Stimulated activated naive CD8-positive, alpha-beta T cell treated with anti-CD3 and anti-CD28 coated beads, Interleukin-15, amount 100 ng/mL, for 72 hours (primary cell): ENCODE data around the gene NXT1.

ENCODE experiments used
- ATAC-seq: fragments of 150-1000 bp; cut with Tn5 transposase; 2 replicates; pipeline ENCODE4 v1.10.0; 2021; ENCODE audit warnings: mild to moderate bottlenecking, moderate library complexity
- DNase-seq, 2 donors: peaks; one replicate each; pipeline ENCODE4 v3.0.0; 2021 to 2022
- H3K27ac Mint-ChIP-seq, 2 donors: one replicate each; pipeline ENCODE4 v1.8.0; 2022; ENCODE audit warnings: mild to moderate bottlenecking in 2 of 2, mixed read lengths in 2 of 2, moderate library complexity in 2 of 2
- H3K27me3 Mint-ChIP-seq: one replicate; pipeline ENCODE4 v1.8.0; 2022; ENCODE audit warnings: mixed read lengths
- H3K4me1 Mint-ChIP-seq: one replicate; pipeline ENCODE4 v1.8.0; 2022; ENCODE audit warnings: mild to moderate bottlenecking, mixed read lengths
- H3K4me3 Mint-ChIP-seq, 2 donors: one replicate each; pipeline ENCODE4 v1.8.0; 2022; ENCODE audit warnings: mild to moderate bottlenecking in 2 of 2, mixed read lengths in 2 of 2, moderate library complexity in 1 of 2
- H3K9me3 Mint-ChIP-seq, 2 donors: one replicate each; pipeline ENCODE4 v1.8.0; 2022; ENCODE audit warnings: mixed read lengths in 2 of 2

Gene NXT1

DNA sequence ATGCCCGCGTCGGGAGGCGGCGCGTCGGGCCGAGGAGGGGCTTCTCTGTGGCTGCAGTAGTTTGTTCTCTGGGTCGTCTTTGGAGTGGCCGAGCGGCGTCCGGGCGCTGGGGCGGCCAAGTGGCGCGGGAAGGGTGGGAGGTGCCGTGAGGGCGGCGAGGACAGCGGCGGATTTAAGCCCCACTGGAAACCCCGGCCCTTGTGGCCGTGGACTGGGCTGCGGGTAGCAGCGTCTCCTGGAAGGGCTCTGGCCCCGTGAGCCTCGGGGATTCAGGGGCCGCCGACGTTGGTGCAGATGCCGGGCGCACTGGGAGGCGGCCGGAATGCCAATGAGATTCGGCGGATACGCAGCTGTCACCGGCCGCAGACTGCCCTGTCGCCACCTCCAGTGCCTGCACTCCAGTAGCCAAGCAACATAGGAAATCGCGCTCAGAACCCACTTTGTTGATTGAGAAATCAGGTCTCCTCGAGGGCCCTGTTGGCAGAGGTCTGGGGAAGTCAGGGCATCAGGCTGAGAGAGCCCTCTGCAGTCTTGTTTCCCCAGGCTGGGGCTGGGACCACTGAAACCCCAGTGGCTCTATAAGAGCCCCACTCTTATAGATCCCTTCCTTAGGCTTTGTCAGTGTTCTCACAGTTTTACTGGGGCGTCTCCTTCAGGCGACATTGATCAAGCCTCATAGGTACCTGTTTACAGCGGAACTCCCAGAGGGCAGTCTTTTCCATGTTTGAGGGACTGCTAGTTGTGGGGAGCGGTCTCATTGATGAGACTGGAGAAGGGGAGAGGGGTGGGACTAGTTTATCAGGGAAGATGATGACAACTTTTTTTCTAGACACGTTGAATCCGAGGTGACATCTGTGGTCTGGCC, 12.0 kb downstream of the NXT1 start:
- ATAC-seq (no peak), DNase-seq (peak; percentile 17 to 33)
- no peaks in the 10 kb centered on the region for H3K27me3 Mint-ChIP-seq
- no peaks in the 10 kb centered on the region for H3K9me3 Mint-ChIP-seq
- H3K4me1 Mint-ChIP-seq, result peaks cover 60% of the 10 kb centered on the region
- peak overlapping the region; percentile 84 to 93 for H3K4me3 Mint-ChIP-seq
- peak overlapping the region; percentile 92 to 99 for H3K27ac Mint-ChIP-seq

DNA sequence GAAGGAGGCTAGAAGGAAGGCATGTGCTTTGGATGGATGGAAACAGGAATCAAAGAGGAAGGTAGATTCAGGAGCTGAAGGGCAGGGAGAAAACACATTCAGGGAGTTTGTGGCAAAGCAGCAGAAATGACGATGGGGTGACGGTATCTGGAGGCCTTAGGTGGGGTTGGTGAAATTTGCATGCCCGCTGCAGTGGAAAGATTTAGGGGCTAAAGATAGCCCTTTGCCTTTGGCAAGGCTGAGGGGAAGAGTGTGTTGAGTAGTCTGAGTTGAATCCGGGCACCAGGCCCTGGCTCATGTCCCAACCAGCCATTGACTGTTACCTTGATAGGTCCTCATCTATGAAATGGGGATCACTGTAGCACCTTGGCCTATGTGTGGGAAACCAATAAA, 12.7 kb downstream of the NXT1 start:
- H3K4me3 Mint-ChIP-seq, result peak overlapping the region; percentile 84 to 93
- H3K4me1 Mint-ChIP-seq, result peaks cover 64% of the 10 kb centered on the region
- no peaks in the 10 kb centered on the region for H3K9me3 Mint-ChIP-seq
- DNase-seq (no peak), ATAC-seq (no peak)
- no peak overlapping the region for H3K27ac Mint-ChIP-seq
- H3K27me3 Mint-ChIP-seq, result no peaks in the 10 kb centered on the region

DNA sequence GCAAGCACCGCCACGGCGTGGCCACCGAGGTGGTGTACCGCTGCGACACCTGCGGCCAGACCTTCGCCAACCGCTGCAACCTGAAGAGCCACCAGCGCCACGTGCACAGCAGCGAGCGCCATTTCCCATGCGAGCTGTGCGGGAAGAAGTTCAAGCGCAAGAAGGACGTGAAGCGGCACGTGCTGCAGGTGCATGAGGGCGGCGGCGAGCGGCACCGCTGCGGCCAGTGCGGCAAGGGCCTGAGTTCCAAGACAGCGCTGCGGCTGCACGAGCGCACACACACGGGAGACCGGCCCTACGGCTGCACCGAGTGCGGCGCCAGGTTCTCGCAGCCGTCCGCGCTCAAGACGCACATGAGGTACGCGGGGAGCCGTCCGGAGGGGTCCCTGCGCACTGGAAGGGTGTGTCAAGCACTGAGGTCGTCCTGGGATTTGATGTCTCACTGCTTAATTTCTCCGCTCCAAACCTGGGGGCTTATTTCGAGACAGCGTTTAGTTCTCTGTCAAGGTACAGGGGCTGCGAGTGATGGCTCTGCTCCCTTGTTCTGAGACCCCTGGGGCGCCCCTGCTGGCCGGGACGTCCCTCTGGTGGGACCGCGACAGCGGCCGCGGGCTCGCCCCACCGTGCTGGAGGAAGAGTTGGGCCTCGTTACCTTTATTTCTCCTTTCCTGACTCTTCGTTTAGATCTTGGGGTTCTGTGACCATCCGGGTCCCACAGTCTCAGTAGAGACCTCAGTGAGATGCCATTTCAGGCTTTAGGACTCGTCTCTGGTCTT, 15.0 kb downstream of the NXT1 start:
- Mint-ChIP-seq H3K27me3 (no peaks in the 10 kb centered on the region), H3K27ac (peak overlapping the region; percentile 87 to 92), H3K4me1 (peaks cover 54% of the 10 kb centered on the region), H3K4me3 (peak overlapping the region; percentile 50 to 51), H3K9me3 (no peaks in the 10 kb centered on the region)
- DNase-seq, result no peak
- no peak for ATAC-seq

- Mint-ChIP-seq H3K4me3 (peak overlapping the region; percentile 50 to 66), H3K27me3 (no peaks in the 10 kb centered on the region), H3K9me3 (no peaks in the 10 kb centered on the region), H3K27ac (peak overlapping the region; percentile 87 to 92), H3K4me1 (peaks cover 50% of the 10 kb centered on the region)
- ATAC-seq (peak; percentile 25), DNase-seq (no peak)
Observed at GRCh38 chr20:23366384-23366783, 15.8 kb downstream of the NXT1 start.

GRCh38 chr20:23367770-23368169, 17.2 kb downstream of the NXT1 start:
- Mint-ChIP-seq H3K27me3 (no peaks in the 10 kb centered on the region), H3K27ac (no peak overlapping the region), H3K9me3 (no peaks in the 10 kb centered on the region), H3K4me3 (no peak overlapping the region), H3K4me1 (peaks cover 48% of the 10 kb centered on the region)
- DNase-seq (no peak), ATAC-seq (peak; percentile 58)

- no peak overlapping the region for H3K4me3 Mint-ChIP-seq
- H3K27me3 Mint-ChIP-seq, result no peaks in the 10 kb centered on the region
- H3K9me3 Mint-ChIP-seq, result no peaks in the 10 kb centered on the region
- DNase-seq (no peak), ATAC-seq (no peak)
- no peak overlapping the region for H3K27ac Mint-ChIP-seq
- peaks cover 41% of the 10 kb centered on the region for H3K4me1 Mint-ChIP-seq
Observed at GRCh38 chr20:23368316-23369071, 17.9 kb downstream of the NXT1 start.

DNA sequence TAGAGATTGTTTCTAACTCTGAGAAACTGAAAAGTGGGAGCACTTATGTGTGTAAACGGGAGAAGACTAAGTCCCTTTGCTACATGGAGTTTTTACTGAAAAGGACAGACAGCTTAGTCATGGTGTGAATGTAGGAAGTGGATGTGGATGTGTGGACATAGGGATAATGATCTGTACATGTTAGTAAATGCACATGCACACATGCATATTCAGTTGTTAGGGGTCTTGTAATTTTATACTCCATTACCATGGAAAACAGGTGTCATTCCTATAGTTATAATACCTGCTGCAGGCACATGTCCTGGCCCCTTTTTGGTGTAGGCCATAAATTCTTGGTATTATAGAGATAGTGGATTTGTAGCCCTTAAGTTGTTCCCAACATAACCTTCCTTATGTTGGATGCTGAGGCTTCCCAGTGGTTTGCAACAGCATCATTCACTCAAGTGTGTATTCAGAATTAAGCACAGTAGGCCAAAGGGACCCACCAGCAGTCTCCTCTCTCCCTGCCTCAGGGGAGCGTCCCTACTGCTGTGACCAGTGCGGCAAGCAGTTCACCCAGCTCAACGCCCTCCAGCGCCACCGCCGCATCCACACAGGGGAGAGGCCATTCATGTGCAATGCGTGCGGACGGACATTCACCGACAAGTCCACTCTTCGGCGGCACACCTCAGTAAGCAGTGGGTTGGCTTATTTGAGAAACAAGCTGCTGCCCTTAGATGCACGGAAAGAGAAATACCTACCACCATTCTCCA, 18.7 kb downstream of the NXT1 start:
- H3K4me1 Mint-ChIP-seq, result peaks cover 34% of the 10 kb centered on the region
- no peaks in the 10 kb centered on the region for H3K9me3 Mint-ChIP-seq
- no peak overlapping the region for H3K4me3 Mint-ChIP-seq
- H3K27me3 Mint-ChIP-seq, result no peaks in the 10 kb centered on the region
- ATAC-seq (no peak), DNase-seq (no peak)
- no peak overlapping the region for H3K27ac Mint-ChIP-seq

DNA sequence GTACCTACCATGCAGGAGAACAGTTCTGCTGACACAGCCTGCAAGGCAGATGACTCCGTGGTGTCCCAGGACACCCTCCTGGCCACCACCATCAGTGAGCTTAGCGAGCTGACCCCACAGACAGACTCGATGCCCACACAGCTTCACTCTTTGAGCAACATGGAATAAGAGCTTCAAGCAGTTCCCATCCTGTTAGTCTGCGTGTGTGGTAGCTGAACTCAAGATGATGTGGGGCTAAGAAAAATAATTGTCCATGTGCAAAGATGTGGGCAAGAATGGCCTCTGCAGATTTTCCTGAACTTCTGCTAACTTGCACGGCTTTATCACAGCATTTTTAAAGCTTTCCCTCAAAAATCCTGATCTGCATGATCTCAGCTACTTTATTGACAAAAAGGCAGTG, 19.7 kb downstream of the NXT1 start:
- DNase-seq, result no peak
- Mint-ChIP-seq H3K9me3 (no peaks in the 10 kb centered on the region), H3K4me1 (peaks cover 24% of the 10 kb centered on the region), H3K4me3 (no peak overlapping the region), H3K27me3 (no peaks in the 10 kb centered on the region), H3K27ac (no peak overlapping the region)
- no peak for ATAC-seq

DNA sequence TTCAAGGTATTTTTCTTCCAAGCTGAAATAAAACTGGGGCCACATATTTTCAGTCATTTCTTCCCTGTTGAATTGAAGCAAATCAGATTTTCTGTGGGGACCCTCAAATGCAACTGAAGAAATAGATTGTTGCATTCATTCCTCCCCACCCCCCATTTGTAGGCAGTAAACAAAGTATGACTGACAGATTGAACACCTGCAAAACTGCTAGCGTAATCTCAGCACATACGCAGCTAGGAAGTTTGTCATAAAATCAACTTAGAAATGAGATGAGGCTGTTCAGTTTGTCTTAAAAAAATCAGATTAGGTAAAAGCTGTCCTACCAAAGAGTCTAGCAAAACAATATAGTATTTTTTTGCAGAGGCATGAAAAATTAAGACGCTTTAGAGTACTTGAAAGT, 20.3 kb downstream of the NXT1 start:
- DNase-seq (no peak), ATAC-seq (no peak)
- no peak overlapping the region for H3K4me3 Mint-ChIP-seq
- no peaks in the 10 kb centered on the region for H3K27me3 Mint-ChIP-seq
- H3K9me3 Mint-ChIP-seq, result no peaks in the 10 kb centered on the region
- peaks cover 20% of the 10 kb centered on the region for H3K4me1 Mint-ChIP-seq
- H3K27ac Mint-ChIP-seq, result no peak overlapping the region

DNA sequence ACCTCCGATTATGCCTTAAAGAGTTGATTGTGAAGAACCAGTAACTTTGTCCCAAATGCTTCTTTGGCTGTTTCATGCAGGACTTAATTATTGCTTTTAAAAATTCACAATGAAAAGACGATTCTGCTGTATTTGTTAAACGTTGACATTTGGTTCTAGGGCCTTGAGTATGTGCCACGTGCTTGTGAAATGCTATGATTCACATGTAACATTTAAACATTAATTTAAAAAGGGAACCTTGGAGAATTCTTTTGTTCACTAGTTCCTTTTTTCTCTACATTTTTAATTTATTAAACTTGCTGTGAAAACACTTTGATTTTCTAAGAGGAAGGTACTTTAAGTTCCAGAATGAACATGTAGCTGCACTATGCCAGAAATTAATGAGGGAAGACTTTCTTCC, 20.9 kb downstream of the NXT1 start:
- ATAC-seq (no peak), DNase-seq (no peak)
- no peak overlapping the region for H3K4me3 Mint-ChIP-seq
- H3K9me3 Mint-ChIP-seq, result no peaks in the 10 kb centered on the region
- peaks cover 13% of the 10 kb centered on the region for H3K4me1 Mint-ChIP-seq
- H3K27me3 Mint-ChIP-seq, result no peaks in the 10 kb centered on the region
- H3K27ac Mint-ChIP-seq, result peak overlapping the region in 1 of 2 donors; percentile 48

GRCh38 chr20:23374441-23374840, 23.9 kb downstream of the NXT1 start:
- H3K4me3 Mint-ChIP-seq, result no peak overlapping the region
- no peaks in the 10 kb centered on the region for H3K27me3 Mint-ChIP-seq
- no peaks in the 10 kb centered on the region for H3K4me1 Mint-ChIP-seq
- ATAC-seq (no peak), DNase-seq (no peak)
- H3K27ac Mint-ChIP-seq, result no peak overlapping the region
- H3K9me3 Mint-ChIP-seq, result no peaks in the 10 kb centered on the region

- no peaks in the 10 kb centered on the region for H3K9me3 Mint-ChIP-seq
- H3K27me3 Mint-ChIP-seq, result no peaks in the 10 kb centered on the region
- no peak for ATAC-seq
- H3K4me1 Mint-ChIP-seq, result no peaks in the 10 kb centered on the region
- peak overlapping the region in 1 of 2 donors; percentile 21 for H3K27ac Mint-ChIP-seq
- no peak for DNase-seq
- H3K4me3 Mint-ChIP-seq, result no peak overlapping the region
Observed at GRCh38 chr20:23375827-23376226, 25.2 kb downstream of the NXT1 start.

- no peak overlapping the region for H3K4me3 Mint-ChIP-seq
- no peak overlapping the region for H3K27ac Mint-ChIP-seq
- ATAC-seq (no peak), DNase-seq (no peak)
- no peaks in the 10 kb centered on the region for H3K9me3 Mint-ChIP-seq
- no peaks in the 10 kb centered on the region for H3K27me3 Mint-ChIP-seq
- peaks cover 9% of the 10 kb centered on the region for H3K4me1 Mint-ChIP-seq
Observed at GRCh38 chr20:23379772-23380171, 29.2 kb downstream of the NXT1 start.

DNA sequence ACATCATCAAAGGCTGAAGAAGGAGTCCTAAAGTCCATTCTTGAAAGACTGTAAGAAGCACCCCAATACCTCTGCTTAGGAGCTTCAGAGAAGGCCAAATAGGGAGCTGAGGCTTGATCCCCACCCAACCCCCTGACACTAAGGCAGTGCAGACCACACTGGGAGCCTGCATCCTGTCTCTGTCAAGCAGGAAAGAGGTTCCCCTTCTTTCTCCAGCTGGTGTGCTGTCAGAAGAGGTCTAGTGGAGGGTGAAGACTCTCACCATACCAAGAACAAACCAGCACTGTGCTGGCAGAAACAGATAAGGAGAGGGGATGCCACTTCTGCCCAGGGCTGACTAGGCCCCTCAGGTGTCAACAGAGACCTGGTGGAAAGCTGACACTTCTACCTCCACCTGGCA, 31.3 kb downstream of the NXT1 start:
- Mint-ChIP-seq H3K4me1 (peaks cover 15% of the 10 kb centered on the region), H3K27ac (no peak overlapping the region), H3K9me3 (no peaks in the 10 kb centered on the region), H3K27me3 (no peaks in the 10 kb centered on the region), H3K4me3 (no peak overlapping the region)
- ATAC-seq (no peak), DNase-seq (no peak)
